Measurements from ENCODE around the gene CCDC38.

CCDC38 gene

GRCh38 chr12:95838125-95838524 lies 104.3 kb downstream of the CCDC38 start:
- no peak overlapping the region for H3K4me3 Mint-ChIP-seq
- H3K36me3 Mint-ChIP-seq = no peaks in the 10 kb centered on the region
- peaks cover 22% of the 10 kb centered on the region for H3K27me3 Mint-ChIP-seq
- no peaks in the 10 kb centered on the region for H3K9me3 Mint-ChIP-seq
- no peak for ATAC-seq
- peaks cover 7% of the 10 kb centered on the region for H3K4me1 Mint-ChIP-seq
- no peak overlapping the region for H3K27ac Mint-ChIP-seq

- ATAC-seq = peak; percentile 16
- Mint-ChIP-seq H3K4me1 (peaks cover 7% of the 10 kb centered on the region), H3K27me3 (peaks cover 17% of the 10 kb centered on the region), H3K9me3 (no peaks in the 10 kb centered on the region), H3K36me3 (no peaks in the 10 kb centered on the region), H3K4me3 (no peak overlapping the region), H3K27ac (no peak overlapping the region)
These were observed 105.0 kb downstream of the CCDC38 start for GRCh38 chr12:95837240-95838038.

- Mint-ChIP-seq H3K27me3 (peaks cover 17% of the 10 kb centered on the region), H3K9me3 (no peaks in the 10 kb centered on the region), H3K4me3 (no peak overlapping the region), H3K4me1 (peaks cover 7% of the 10 kb centered on the region), H3K36me3 (no peaks in the 10 kb centered on the region), H3K27ac (no peak overlapping the region)
- no peak for ATAC-seq
These were observed 105.7 kb downstream of the CCDC38 start for GRCh38 chr12:95836630-95837239.

GRCh38 chr12:95836185-95836609 lies 106.2 kb downstream of the CCDC38 start:
- H3K27me3 Mint-ChIP-seq = peaks cover 17% of the 10 kb centered on the region
- no peaks in the 10 kb centered on the region for H3K9me3 Mint-ChIP-seq
- no peak for ATAC-seq
- peaks cover 7% of the 10 kb centered on the region for H3K4me1 Mint-ChIP-seq
- no peak overlapping the region for H3K4me3 Mint-ChIP-seq
- H3K27ac Mint-ChIP-seq = no peak overlapping the region
- H3K36me3 Mint-ChIP-seq = no peaks in the 10 kb centered on the region

GRCh38 chr12:95834572-95834971 lies 107.8 kb downstream of the CCDC38 start:
- Mint-ChIP-seq H3K27me3 (peaks cover 30% of the 10 kb centered on the region), H3K4me1 (peaks cover 7% of the 10 kb centered on the region), H3K27ac (no peak overlapping the region), H3K36me3 (no peaks in the 10 kb centered on the region), H3K9me3 (no peaks in the 10 kb centered on the region), H3K4me3 (no peak overlapping the region)
- no peak for ATAC-seq

- no peak overlapping the region for H3K4me3 Mint-ChIP-seq
- peaks cover 23% of the 10 kb centered on the region for H3K27me3 Mint-ChIP-seq
- no peak for ATAC-seq
- no peak overlapping the region for H3K27ac Mint-ChIP-seq
- no peaks in the 10 kb centered on the region for H3K36me3 Mint-ChIP-seq
- H3K9me3 Mint-ChIP-seq = no peaks in the 10 kb centered on the region
- H3K4me1 Mint-ChIP-seq = no peaks in the 10 kb centered on the region
These were observed 111.9 kb downstream of the CCDC38 start for GRCh38 chr12:95830335-95831089.

GRCh38 chr12:95829395-95829794 lies 113.0 kb downstream of the CCDC38 start:
- no peaks in the 10 kb centered on the region for H3K9me3 Mint-ChIP-seq
- peaks cover 24% of the 10 kb centered on the region for H3K27me3 Mint-ChIP-seq
- no peak overlapping the region for H3K27ac Mint-ChIP-seq
- no peak for ATAC-seq
- no peak overlapping the region for H3K4me3 Mint-ChIP-seq
- no peaks in the 10 kb centered on the region for H3K4me1 Mint-ChIP-seq
- H3K36me3 Mint-ChIP-seq = no peaks in the 10 kb centered on the region

- ATAC-seq = no peak
- Mint-ChIP-seq H3K36me3 (no peaks in the 10 kb centered on the region), H3K4me3 (no peak overlapping the region), H3K4me1 (no peaks in the 10 kb centered on the region), H3K27me3 (peaks cover 13% of the 10 kb centered on the region), H3K9me3 (no peaks in the 10 kb centered on the region), H3K27ac (no peak overlapping the region)
These were observed 122.2 kb downstream of the CCDC38 start for GRCh38 chr12:95820096-95820703.

All from stimulated activated memory B cell treated with anti-CD40 and anti-IgM and Interleukin-4, amounts not matched to agents 10 μg/mL and 1 μg/mL and 100 μg/mL, for 72 hours (primary cell).